ENCODE results near the gene STRA6.

STRA6 gene

GRCh38 chr15:74226761-74227540 lies 24.4 kb upstream of the STRA6 start:
- DNase-seq, result no peak

- DNase-seq, result no peak
Observed at GRCh38 chr15:74225928-74226327, 23.3 kb upstream of the STRA6 start.

GRCh38 chr15:74222240-74223119 lies 19.9 kb upstream of the STRA6 start:
- DNase-seq, result no peak

- DNase-seq, result no peak
Observed at GRCh38 chr15:74221399-74222239, 19.0 kb upstream of the STRA6 start.

- DNase-seq, result no peak
Observed at GRCh38 chr15:74220475-74221248, 18.1 kb upstream of the STRA6 start.

- DNase-seq, result no peak
Observed at GRCh38 chr15:74217907-74218885, 15.6 kb upstream of the STRA6 start.

GRCh38 chr15:74216949-74217348 lies 14.4 kb upstream of the STRA6 start:
- no peak for DNase-seq

GRCh38 chr15:74215958-74216357 lies 13.4 kb upstream of the STRA6 start:
- DNase-seq, result no peak

GRCh38 chr15:74214324-74215021 lies 11.9 kb upstream of the STRA6 start:
- DNase-seq, result no peak

- no peak for DNase-seq
Observed at GRCh38 chr15:74213858-74214284, 11.3 kb upstream of the STRA6 start.

GRCh38 chr15:74212494-74212893 lies 9.9 kb upstream of the STRA6 start:
- DNase-seq, result no peak

GRCh38 chr15:74211656-74212055 lies 9.1 kb upstream of the STRA6 start:
- no peak for DNase-seq

GRCh38 chr15:74210729-74211128 lies 8.1 kb upstream of the STRA6 start:
- no peak for DNase-seq

- DNase-seq, result no peak
Observed at GRCh38 chr15:74209997-74210671, 7.5 kb upstream of the STRA6 start.

GRCh38 chr15:74209560-74209958 lies 7.0 kb upstream of the STRA6 start:
- no peak for DNase-seq

- no peak for DNase-seq
Observed at GRCh38 chr15:74208901-74209559, 6.4 kb upstream of the STRA6 start.

GRCh38 chr15:74208496-74208895 lies 5.9 kb upstream of the STRA6 start:
- DNase-seq, result no peak

GRCh38 chr15:74207652-74208440 lies 5.3 kb upstream of the STRA6 start:
- DNase-seq, result no peak
